RPMI8226 (cell line): ENCODE data around the gene FBXO34.
A peak's percentile ranks its signal among the peaks of the same experiment; 100 is the strongest.
"Not testable (repeated sequence)": the region's sequence is repeated elsewhere in the genome, so short reads cannot be mapped to it uniquely, and the experiment has no call there.

Experiments used
- DNase-seq: peaks from one replicate; pipeline ENCODE4 v3.0.0-alpha.2; 2015

The FBXO34 gene

DNA sequence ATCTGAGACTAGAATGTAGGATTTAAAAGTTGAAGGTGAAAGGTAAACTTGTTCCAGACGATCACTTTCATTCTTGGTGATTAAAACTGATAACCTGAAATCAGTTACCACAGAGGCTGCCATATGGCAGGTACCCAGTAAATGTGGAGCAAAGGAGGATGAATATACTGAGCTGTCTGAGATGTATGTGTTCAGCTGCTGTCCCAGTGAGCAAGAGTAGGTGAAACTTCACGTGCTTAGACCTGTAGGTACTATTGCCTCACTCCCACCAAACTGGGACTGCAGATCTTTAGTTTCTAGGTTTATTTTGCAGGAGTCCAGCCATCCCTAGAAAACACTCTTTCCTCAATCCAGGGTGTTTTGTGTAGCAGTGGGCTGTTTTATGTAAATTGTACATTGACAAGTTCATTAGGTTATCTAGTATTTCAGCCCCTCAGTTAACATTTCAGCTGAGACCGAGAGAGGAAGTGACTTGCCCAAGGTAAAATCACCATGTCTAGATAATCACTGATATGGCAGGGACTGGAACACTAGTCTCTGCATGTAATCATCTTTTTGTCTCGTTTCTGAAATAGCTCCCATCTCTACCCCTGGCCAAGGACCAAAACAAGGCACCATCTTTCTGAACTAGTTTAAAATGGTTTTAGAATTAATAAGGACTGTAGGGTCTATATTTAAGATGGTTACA, 77.7 kb downstream of the FBXO34 start:
- DNase-seq, result no peak

DNA sequence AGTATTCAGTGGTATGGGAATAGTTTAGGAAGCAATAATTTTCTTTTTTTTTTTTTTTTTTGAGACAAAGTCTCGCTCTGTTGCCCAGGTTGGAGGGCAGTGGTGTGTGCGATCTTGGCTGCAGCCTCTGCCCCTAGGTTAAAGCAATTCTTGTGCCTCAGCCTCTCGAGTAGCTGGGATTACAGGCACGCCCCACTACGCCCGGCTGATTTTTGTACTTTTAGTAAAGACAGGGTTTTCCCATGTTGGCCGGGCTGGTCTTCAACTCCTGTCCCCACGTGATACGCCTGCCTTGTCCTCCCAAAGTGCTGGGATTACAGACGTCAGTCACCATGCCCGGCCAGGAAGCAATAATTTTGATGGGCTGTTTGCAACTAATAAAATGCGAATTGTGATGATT, 78.3 kb downstream of the FBXO34 start:
- DNase-seq, result no peak

DNA sequence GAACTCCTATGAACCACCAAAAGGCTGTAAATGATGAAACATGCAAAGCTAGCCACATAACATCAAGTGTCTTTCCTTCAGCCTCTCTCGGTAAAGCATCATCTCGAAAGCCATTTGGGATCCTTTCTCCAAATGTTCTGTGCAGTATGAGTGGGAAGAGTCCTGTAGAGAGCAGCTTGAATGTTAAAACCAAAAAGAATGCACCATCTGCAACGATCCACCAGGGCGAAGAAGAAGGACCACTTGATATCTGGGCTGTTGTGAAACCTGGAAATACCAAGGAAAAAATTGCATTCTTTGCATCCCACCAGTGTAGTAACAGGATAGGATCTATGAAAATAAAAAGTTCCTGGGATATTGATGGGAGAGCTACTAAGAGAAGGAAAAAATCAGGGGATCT, 79.2 kb downstream of the FBXO34 start:
- no peak for DNase-seq

DNA sequence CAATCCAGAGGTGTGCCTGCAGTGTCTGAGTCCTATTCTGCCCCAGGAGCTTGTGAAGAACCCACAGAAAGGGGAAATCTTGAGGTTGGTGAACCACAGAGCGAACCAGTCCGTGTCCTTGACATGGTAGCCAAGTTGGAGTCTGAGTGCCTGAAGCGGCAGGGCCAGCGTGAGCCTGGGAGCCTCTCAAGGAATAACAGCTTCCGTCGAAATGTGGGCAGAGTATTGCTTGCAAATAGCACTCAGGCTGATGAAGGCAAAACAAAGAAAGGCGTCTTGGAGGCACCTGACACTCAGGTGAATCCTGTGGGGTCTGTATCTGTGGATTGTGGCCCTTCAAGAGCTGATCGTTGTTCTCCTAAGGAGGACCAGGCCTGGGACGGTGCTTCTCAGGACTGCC, 79.9 kb downstream of the FBXO34 start:
- no peak for DNase-seq

DNA sequence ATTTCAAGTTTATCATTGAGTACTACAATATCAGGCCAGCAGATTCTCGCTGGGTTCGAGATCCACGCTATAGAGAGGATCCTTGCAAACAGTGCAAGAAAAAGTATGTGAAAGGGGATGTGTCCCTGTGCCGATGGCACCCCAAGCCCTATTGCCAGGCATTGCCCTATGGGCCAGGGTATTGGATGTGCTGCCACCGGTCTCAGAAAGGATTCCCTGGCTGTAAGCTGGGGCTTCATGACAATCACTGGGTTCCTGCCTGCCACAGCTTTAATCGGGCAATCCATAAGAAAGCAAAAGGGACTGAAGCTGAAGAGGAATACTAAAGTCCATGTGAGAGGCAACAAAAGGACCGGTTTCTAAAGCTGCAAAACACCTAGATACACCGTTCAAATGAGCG, 81.0 kb downstream of the FBXO34 start:
- DNase-seq, result no peak

DNA sequence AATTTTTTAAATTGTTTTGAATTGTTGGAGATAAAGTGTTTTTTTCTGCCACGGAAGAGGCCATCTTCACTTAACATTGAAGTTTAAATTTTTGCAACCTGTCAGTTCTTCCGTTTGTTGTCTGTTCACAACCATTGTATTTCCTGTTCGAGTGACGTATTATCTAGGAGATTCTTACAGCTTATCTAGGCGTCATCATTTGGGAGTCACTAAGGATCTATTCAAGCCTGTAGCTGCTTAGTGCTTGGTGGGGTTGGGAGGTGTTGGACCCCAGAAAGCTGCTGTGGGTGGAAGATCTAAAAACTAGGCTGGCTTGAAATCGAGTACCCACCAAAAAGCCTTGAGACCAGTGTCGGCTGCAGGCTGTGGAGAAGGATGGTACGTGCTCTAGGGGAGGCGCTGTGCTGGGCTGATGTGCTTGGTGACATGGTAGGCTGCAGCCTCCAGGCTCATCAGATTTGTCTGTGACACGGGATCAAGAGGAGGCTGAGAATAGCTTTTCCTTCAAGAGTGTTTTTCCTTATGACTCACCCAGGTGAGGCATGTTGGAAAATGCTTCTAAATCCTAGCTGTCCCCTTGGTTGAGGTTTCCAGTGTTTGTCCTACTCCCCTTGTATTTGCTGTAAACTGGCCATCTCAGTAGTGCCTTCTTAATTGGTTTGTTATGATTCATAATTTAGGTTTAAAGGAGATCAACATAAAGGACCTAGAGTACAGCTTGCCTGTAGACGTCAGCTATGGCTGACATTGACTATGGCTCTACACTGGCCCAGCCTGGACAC, 82.7 kb downstream of the FBXO34 start:
- no peak for DNase-seq

DNA sequence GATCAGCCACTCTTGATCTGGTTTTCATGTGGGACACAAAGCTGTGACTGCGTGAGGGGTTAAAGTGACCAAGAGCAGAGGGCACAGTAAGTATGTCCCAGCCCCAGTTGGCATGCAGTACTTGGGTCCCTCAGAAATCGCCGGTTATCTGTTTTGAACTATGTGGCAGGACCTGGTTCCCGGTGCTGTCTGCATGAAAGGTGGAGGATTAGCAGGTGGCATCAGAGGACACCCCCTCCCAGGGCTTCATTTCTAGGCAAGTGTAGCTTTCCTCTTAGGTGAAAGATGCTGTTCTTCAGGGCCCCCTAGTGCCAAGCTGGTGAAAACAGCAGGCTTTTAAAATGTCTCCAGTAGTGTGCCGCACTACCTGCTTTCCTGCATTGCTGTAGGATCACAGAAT, 83.3 kb downstream of the FBXO34 start:
- peak; percentile 48 for DNase-seq

DNA sequence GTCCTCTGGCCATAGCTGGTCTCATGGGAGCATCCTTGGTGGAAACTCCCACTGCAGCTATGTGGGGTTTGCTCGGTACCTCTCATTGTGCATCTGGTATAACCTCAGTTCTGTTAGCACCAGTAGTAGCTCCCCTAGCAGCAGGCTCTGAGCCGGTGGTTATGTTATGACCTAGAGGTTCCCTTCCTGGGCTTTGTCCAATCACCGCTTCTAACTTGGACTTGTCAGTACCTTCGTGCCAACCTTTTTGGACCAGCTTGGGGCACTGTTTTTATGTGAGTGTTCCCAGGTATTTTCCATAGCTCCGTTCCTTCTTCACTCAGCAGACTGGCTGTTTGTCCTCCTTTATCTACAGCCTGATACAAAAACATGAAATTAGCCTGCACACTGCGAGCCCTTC, 84.7 kb downstream of the FBXO34 start:
- DNase-seq, result no peak

DNA sequence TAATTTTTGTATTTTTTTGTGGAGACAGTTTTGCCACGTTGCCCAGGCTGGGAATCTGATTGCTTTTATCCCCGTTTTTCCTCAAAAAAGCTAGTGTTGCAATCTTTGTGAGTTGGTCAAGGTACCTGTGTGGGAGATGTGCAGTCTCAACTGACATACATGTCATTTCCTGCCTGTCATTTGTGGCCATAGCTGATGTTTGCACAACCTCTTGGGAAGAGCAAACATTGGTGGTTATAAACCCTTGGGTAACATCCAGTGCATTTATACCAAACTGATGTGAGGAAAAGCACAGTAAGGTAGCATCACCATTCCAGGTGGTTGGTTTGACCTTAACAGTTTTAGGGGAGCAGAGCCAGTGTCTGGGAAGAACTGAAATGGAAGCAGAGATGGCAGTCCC, 85.7 kb downstream of the FBXO34 start:
- DNase-seq, result no peak

DNA sequence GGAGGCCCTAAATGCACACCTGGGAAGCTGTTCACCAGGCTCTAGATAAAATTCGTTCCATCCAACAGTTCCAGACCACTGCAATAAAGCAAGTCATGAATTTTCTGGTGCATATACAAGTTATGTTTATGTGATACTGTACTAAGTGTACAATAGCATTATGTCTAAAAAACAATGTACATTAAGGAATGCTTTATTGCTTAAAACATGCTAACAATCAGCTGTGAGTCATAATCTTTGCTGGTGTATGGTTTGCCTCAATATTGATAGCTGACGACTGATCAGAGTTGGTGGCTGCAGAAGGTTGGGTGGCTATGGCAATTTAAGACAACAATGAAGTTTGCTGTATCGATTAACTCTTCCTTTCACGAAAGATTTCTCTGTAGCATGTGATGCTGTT, 88.1 kb downstream of the FBXO34 start:
- DNase-seq, result no peak

DNA sequence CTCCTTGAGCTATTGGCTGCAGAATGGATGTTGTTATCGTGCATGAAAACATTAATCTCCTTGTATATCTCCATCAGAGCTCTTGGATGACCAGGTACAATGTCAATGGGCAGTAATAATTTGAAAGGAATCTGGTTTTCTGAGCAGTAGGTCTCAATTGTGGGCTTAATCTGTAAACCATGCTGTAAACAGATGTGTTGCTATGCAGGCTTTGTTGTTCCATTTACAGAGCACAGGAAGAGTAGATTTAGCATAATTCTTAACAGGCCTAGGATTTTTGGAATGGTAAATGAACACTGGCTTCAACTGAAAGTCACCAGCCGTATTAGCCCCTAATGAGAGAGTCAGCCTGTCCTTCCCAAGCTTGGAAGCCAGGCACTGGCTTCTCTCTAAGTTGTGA, 90.0 kb downstream of the FBXO34 start:
- DNase-seq, result no peak

DNA sequence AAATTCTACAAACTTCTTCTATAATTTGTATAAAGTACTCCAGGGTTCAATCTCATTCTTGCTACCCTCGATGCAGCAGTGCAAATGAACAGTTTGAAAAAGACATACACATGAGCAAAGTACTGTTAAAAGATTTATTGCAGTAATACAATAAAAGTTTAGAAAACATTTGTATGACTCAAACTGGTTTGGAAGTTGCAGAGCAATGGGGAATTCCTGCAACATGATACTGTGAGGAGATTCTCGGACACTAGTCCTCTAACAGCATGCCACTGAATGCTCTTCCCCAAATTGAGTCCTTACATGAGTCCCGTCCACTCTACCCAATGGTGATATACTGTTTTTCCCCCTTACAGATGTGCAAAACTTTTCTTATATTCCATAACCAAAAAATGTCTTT, 95.0 kb downstream of the FBXO34 start:
- no peak for DNase-seq

DNA sequence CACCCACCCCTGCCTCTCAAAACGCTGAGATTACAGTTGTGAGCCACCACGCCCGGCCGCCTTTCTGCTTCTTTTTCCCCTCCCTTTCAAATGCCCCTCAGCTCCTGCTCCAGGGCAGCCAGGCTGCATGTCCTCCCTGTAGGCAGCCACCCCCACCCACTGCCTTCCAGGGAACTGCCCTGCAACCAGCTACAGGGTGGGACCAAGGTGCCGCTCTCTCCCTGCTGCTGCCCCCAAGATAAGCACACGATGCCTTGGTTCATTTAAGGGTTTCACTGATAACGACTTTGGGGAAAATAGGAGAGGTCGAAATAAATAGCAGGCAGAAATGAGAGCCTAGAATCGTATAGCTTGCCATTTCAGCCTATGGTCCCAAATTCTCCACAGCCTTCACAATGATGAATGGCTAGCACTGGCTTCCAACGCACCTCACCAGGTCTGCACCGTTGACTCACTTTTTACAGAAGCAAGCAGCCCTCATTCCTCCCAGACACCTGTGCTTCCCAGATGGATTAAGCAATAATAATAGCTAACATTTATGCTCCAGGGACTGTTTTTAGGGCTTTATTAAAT, 99.7 kb downstream of the FBXO34 start:
- no peak for DNase-seq

DNA sequence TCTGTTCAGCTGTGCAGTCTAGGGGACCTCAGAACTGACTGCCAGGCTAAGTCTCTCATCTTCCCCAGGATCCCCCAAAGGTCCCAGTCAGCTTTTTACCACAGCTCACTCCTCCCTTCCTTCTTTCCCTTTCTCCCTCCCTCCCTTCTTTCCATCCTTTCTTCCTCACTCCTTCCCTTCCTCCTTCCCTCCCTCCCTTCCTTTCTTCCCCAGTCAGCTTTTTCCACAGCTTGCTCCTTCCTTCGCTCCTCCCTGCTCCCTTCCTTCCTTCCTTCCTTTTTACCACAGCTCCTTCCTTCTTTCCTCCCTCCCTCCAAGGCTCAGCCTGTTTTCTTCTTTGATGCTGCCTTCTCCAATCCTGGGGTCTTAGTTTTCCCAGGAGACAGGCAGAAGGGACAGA, 101.2 kb downstream of the FBXO34 start:
- no peak for DNase-seq

DNA sequence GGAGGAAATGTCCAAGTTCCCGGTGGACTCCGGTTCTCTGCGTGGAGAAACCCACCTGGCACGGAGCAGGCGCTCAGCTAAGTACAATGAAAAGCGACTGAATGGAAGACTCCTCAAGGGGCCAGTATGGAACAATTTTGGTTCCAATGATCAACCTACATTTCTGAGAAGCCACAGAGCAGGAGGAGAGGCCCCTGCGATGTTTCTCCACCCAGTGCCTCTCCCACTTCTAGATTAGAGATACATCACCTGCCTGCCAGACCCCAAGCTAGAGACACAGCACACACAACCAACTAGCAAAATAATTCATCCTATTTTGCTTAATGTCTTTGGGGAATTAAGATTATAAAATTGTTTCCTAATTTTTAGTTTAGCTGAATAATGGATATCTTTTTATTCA, 101.6 kb downstream of the FBXO34 start:
- no peak for DNase-seq

DNA sequence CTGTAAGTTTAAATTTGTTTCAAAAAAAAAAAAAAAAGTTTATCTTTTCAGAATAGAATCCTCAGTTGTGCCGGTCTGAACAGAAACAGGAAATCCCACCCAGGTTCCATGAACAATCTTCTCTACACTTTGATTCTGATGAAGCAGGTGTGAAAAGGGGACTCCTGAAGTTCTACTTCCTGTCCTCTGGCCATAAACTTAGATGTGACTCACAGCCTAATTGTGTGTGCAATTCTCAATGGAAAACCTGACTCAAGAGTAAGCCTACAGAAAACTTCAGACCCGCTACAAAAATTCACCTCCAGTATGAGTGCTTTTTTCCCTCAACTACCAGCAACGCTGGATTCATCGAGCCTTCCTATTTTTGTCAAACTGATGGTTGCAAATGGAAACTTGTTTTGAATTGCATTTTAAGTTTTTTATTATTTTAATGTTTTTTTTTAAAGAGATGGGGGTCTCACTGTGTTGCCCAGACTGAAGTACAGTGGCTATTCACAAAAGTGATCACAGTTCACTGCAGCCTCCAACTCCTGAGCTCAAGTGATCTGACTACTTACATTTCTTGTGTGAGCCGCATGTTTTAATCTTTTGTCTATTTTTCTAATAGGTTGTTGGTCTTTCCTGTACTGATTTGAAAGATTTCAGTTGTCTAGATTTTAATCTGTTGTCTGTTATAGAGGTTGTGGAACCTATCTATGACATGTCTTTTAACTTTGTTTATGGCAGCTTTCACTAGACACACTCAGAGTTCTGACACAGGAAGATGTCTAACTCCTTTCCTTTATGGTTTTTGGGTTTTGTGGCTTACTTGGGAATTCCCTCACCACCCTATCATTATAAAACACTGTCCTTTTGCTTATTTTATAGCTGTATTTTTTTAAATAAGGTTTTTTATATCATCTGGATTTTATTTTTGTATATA, 102.8 kb downstream of the FBXO34 start:
- no peak for DNase-seq

DNA sequence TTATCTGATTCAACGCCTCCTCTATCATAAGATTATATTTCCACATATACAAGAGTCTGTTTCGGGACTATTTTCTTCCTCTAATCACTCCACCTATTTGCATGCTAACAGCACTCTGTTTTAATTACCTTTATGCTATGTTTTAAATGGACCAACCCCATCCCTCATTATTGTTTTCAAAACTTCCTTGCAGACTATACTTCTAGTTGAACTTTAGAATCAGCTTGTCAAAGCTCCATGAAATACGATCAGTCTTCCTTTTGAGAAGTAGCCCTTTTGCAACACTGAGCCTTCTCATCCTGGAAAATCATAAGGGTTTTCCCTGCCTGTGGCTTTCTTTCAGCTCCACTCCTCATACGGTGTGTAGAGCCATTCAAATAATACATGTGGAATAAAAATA, 103.5 kb downstream of the FBXO34 start:
- DNase-seq, result no peak

DNA sequence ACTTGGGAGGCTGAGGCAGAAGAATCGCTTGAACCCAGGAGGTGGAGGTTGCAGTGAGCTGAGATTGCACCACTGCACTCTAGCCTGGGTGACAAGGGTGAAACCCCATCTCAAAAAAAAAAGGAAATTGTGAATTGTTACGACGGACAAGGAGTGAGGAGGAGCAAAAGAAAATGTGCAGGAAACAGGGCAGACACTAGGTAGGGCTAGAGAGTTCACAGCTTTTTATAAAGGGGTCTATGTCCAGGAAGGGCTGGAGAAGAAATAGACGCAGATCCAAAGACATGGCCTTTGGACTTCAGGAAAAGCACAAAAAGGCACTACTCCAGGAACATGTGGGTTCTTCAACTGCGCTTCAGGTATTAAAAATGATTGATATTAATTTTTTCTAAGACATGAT, 106.0 kb downstream of the FBXO34 start:
- DNase-seq, result no peak

DNA sequence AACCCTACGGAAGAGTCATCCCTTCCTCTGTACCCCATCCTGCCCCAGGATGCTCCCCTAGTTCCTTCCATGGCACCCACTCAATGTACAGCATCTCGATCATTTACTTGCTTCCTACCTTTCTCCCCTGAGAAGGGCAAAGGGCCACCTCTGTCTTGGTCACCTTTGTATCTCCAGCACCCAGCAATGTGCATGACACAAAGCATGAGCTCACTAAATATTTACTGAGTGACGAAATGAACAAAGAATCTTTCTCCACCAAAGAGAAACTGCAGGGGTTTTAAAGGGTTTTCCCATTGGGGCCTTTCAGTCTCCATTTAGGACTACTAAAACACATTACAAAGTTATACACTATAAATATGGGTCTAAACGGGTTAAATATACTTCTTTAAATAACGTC, 109.8 kb downstream of the FBXO34 start:
- DNase-seq, result no peak

DNA sequence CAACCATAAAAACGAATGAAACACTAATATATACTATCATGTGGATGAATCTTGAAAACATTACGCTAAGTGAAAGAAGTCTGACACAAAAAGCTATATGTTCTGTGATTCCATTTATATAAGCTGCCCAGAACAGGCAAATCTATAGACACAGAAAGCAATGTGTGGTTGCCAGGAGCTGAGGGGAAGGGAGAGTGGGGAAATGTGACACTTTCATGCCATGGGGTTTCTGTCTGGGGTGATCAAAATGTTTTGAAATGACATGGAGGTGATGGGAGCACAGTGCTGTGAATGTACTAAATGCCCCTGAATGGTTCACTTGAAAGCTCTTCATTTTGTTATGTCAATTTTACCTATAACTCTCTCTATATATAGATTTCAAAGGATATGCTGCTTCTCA, 110.3 kb downstream of the FBXO34 start:
- DNase-seq, result no peak

DNA sequence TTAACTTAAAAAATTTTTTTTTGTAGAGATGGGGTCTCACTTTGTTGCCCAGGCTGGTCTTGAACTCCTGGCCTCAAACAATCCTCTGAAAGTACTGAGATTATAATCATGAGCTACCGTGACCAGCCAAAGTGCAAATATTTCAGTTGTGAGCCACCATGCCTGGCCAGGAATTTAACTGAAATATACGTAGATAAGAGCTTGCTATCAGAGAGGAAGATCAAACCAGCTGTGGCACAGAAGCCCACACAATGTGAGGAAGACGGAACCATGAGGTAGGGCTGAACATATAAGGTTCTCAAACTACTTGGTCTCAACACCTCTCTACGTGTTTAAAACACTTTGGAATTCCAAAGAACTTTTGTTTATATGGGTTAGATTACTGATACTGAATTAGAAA, 111.3 kb downstream of the FBXO34 start:
- no peak for DNase-seq

DNA sequence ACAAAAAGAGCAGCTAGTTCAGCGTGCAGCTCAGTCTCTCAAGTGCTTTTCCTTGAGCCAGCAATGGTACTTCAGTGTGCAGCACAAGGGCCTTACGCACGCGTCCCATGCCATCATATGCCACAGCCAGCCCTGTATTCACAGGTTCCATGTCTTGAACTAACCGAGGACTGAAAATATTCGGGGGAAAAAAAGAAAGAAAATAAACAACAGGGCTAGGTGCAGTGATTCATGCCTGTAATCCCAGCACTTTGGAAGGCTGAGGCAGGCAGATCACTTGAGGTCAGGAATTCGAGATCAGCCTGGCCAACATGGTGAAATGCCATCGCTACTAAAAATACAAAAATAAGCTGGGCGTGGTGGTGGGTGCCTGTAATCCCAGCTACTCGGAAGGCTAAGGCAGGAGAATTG, 111.8 kb downstream of the FBXO34 start:
- DNase-seq, result not testable (repeated sequence)

DNA sequence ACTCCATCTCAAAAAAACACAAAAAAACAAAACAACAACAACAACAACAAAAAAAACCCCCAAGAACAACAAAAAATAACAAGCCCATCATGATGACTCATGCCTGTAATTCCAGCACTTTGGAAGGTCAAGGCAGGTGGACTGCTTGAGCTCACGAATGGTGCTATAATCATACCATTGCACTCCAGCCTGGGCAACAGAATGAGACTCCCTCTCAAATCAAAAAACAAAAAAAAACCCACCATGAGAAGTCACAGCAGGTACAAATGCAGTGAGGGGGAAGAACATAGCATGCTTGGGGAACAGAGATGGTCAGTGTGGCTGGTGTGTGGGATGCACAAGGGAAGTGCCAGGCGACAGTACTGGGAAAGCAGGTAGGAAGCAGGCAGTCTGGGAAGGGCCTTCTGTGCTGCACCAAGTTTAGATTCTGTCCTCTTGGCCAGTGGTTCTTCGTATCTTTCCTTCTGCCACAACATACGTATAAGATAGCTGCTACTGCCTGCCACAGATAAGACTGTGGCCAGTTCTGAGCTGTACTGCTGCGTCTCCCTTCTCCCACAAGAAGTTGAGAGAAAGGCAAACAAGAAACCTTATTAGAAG, 112.4 kb downstream of the FBXO34 start:
- DNase-seq, result no peak
